Upper lobe of left lung (tissue), 4 donors: ENCODE measurements around the gene RAI1.

ENCODE experiments used
- EP300 ChIP-seq, 4 donors: sonication (generic); formaldehyde crosslinking; IDR thresholded peaks; one replicate each; pipeline ENCODE4 v1.5.1; 2017; ENCODE audit warnings: antibody characterized with exemption in 4 of 4, control low read depth in 2 of 4
- POLR2A ChIP-seq, 4 donors: fragments of 450-650 bp; IDR thresholded peaks; one replicate each; pipeline ENCODE4 v1.5.1; 2016 to 2017; ENCODE audit warnings: antibody characterized with exemption in 4 of 4, mild to moderate bottlenecking in 2 of 4
- POLR2AphosphoS5 ChIP-seq, 2 donors: sonication (generic); formaldehyde crosslinking; IDR thresholded peaks; one replicate each; pipeline ENCODE4 v1.5.1; 2017; ENCODE audit warnings: antibody characterized with exemption in 2 of 2
- TF ChIP-seq, protein P1 (sequence below), 6 experiments: fragments of 450-650 bp in 4 of 6; fragments of 200-600 bp in 2 of 6; sonication (generic) in 2 of 6; IDR thresholded peaks; one replicate each; pipeline ENCODE4 v1.5.1; 2016 to 2019; ENCODE audit warnings: antibody characterized with exemption in 6 of 6

DNA sequence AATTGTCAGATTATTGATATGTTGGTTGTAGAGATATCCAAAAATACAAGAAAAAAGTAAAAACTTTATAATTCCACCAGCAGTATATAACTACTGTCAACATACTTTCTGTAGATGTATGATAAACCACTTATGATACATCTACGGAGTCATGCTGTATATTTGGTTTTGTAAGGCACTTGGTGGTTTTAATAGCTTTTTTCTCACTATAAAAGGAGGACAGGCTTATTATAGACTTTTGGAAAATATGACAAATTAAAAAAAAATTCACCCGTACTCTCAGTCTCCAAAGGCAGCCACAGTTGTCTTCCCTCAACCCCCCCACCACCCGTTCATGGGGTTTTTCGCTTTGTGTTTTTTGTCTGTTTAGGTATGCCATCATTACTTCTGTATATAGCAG, 14.8 kb downstream of the RAI1 start:
- TF ChIP-seq, protein P1, sequence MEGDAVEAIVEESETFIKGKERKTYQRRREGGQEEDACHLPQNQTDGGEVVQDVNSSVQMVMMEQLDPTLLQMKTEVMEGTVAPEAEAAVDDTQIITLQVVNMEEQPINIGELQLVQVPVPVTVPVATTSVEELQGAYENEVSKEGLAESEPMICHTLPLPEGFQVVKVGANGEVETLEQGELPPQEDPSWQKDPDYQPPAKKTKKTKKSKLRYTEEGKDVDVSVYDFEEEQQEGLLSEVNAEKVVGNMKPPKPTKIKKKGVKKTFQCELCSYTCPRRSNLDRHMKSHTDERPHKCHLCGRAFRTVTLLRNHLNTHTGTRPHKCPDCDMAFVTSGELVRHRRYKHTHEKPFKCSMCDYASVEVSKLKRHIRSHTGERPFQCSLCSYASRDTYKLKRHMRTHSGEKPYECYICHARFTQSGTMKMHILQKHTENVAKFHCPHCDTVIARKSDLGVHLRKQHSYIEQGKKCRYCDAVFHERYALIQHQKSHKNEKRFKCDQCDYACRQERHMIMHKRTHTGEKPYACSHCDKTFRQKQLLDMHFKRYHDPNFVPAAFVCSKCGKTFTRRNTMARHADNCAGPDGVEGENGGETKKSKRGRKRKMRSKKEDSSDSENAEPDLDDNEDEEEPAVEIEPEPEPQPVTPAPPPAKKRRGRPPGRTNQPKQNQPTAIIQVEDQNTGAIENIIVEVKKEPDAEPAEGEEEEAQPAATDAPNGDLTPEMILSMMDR (IDR thresholded peaks at IDR 0.05), result no peak
- TF ChIP-seq POLR2AphosphoS5 (IDR thresholded peaks at IDR 0.05) (no peak), POLR2A (IDR thresholded peaks at IDR 0.05) (no peak), EP300 (IDR thresholded peaks at IDR 0.05) (no peak)
